Measurements from ENCODE around the gene TOLLIP.

The TOLLIP gene

GRCh38 chr11:1238767-1239595 is 70.5 kb downstream of the TOLLIP start:
- TF ChIP-seq CTCF (IDR thresholded peaks at IDR 0.05; ENCODE audit: low read length) (no peak), EZH2 (IDR thresholded peaks at IDR 0.05; ENCODE audit: borderline replicate concordance, low read length) (no peak)
- Histone ChIP-seq H3K9me2 (ENCODE audit: low read depth, low read length) (no peaks in the 10 kb centered on the region), H3K4me1 (ENCODE audit: insufficient read depth, low read length, severe bottlenecking) (no peaks in the 10 kb centered on the region), H3K36me3 (ENCODE audit: insufficient read depth, low read length) (no peaks in the 10 kb centered on the region), H4K20me1 (ENCODE audit: insufficient read depth, low read length) (no peaks in the 10 kb centered on the region), H3K4me3 (ENCODE audit: low read depth, low read length, poor library complexity, severe bottlenecking) (no peak overlapping the region), H2AFZ (ENCODE audit: low read length) (no peak overlapping the region), H3K9ac (ENCODE audit: low read length) (no peak overlapping the region), H3F3A (ENCODE audit: insufficient read depth, low read length) (no peaks in the 10 kb centered on the region), H3K4me2 (ENCODE audit: low read length) (no peak overlapping the region), H3K27me3 (ENCODE audit: insufficient read depth, low read length) (no peaks in the 10 kb centered on the region), H3K79me2 (ENCODE audit: insufficient read depth, low read length) (no peaks in the 10 kb centered on the region), H3K27ac (ENCODE audit: low read depth, low read length, poor library complexity, severe bottlenecking) (no peak overlapping the region), H3K9me3 (ENCODE audit: low read length) (no peaks in the 10 kb centered on the region)

GRCh38 chr11:1237851-1238250 is 71.6 kb downstream of the TOLLIP start:
- no peak overlapping the region for H3K9ac ChIP-seq (ENCODE audit: low read length)
- H4K20me1 ChIP-seq (ENCODE audit: insufficient read depth, low read length), result no peaks in the 10 kb centered on the region
- no peaks in the 10 kb centered on the region for H3K9me2 ChIP-seq (ENCODE audit: low read depth, low read length)
- no peaks in the 10 kb centered on the region for H3K9me3 ChIP-seq (ENCODE audit: low read length)
- no peaks in the 10 kb centered on the region for H3K79me2 ChIP-seq (ENCODE audit: insufficient read depth, low read length)
- no peaks in the 10 kb centered on the region for H3F3A ChIP-seq (ENCODE audit: insufficient read depth, low read length)
- H3K4me3 ChIP-seq (ENCODE audit: low read depth, low read length, poor library complexity, severe bottlenecking), result no peak overlapping the region
- no peak overlapping the region for H3K27ac ChIP-seq (ENCODE audit: low read depth, low read length, poor library complexity, severe bottlenecking)
- H3K4me2 ChIP-seq (ENCODE audit: low read length), result no peak overlapping the region
- H3K36me3 ChIP-seq (ENCODE audit: insufficient read depth, low read length), result no peaks in the 10 kb centered on the region
- H3K27me3 ChIP-seq (ENCODE audit: insufficient read depth, low read length), result no peaks in the 10 kb centered on the region
- H2AFZ ChIP-seq (ENCODE audit: low read length), result no peak overlapping the region
- TF ChIP-seq EZH2 (IDR thresholded peaks at IDR 0.05; ENCODE audit: borderline replicate concordance, low read length) (no peak), CTCF (IDR thresholded peaks at IDR 0.05; ENCODE audit: low read length) (no peak)
- H3K4me1 ChIP-seq (ENCODE audit: insufficient read depth, low read length, severe bottlenecking), result no peaks in the 10 kb centered on the region

GRCh38 chr11:1237128-1237580 is 72.3 kb downstream of the TOLLIP start:
- no peaks in the 10 kb centered on the region for H3K9me3 ChIP-seq (ENCODE audit: low read length)
- H2AFZ ChIP-seq (ENCODE audit: low read length), result no peak overlapping the region
- no peaks in the 10 kb centered on the region for H3K36me3 ChIP-seq (ENCODE audit: insufficient read depth, low read length)
- no peaks in the 10 kb centered on the region for H3K27me3 ChIP-seq (ENCODE audit: insufficient read depth, low read length)
- H4K20me1 ChIP-seq (ENCODE audit: insufficient read depth, low read length), result no peaks in the 10 kb centered on the region
- H3K79me2 ChIP-seq (ENCODE audit: insufficient read depth, low read length), result no peaks in the 10 kb centered on the region
- H3K4me3 ChIP-seq (ENCODE audit: low read depth, low read length, poor library complexity, severe bottlenecking), result no peak overlapping the region
- H3K4me1 ChIP-seq (ENCODE audit: insufficient read depth, low read length, severe bottlenecking), result no peaks in the 10 kb centered on the region
- no peak overlapping the region for H3K4me2 ChIP-seq (ENCODE audit: low read length)
- no peak for TF ChIP-seq EZH2 (IDR thresholded peaks at IDR 0.05; ENCODE audit: borderline replicate concordance, low read length)
- no peak for TF ChIP-seq CTCF (IDR thresholded peaks at IDR 0.05; ENCODE audit: low read length)
- H3K9me2 ChIP-seq (ENCODE audit: low read depth, low read length), result no peaks in the 10 kb centered on the region
- H3K27ac ChIP-seq (ENCODE audit: low read depth, low read length, poor library complexity, severe bottlenecking), result no peak overlapping the region
- H3F3A ChIP-seq (ENCODE audit: insufficient read depth, low read length), result no peaks in the 10 kb centered on the region
- no peak overlapping the region for H3K9ac ChIP-seq (ENCODE audit: low read length)

All from OCI-LY1 (cell line).